ENCODE results near the gene FAM180A.

FAM180A gene

GRCh38 chr7:135771051-135771450 is 22.4 kb upstream of the FAM180A start:
- no peak for DNase-seq (ENCODE audit: low spot score)

GRCh38 chr7:135770139-135770710 is 21.6 kb upstream of the FAM180A start:
- no peak for DNase-seq (ENCODE audit: low spot score)

GRCh38 chr7:135769005-135769802 is 20.6 kb upstream of the FAM180A start:
- DNase-seq (ENCODE audit: low spot score) = no peak

GRCh38 chr7:135768467-135768866 is 19.9 kb upstream of the FAM180A start:
- DNase-seq (ENCODE audit: low spot score) = no peak

GRCh38 chr7:135768064-135768463 is 19.5 kb upstream of the FAM180A start:
- no peak for DNase-seq (ENCODE audit: low spot score)

GRCh38 chr7:135763261-135763660 is 14.6 kb upstream of the FAM180A start:
- DNase-seq (ENCODE audit: low spot score) = no peak

- DNase-seq (ENCODE audit: low spot score) = no peak
These were observed 13.3 kb upstream of the FAM180A start for GRCh38 chr7:135761751-135762488.

GRCh38 chr7:135759532-135759931 is 10.9 kb upstream of the FAM180A start:
- DNase-seq (ENCODE audit: low spot score) = no peak

GRCh38 chr7:135758531-135758932 is 9.9 kb upstream of the FAM180A start:
- no peak for DNase-seq (ENCODE audit: low spot score)

GRCh38 chr7:135757719-135758411 is 9.3 kb upstream of the FAM180A start:
- no peak for DNase-seq (ENCODE audit: low spot score)

- DNase-seq (ENCODE audit: low spot score) = no peak
These were observed 7.6 kb upstream of the FAM180A start for GRCh38 chr7:135756191-135756590.

GRCh38 chr7:135755351-135755753 is 6.7 kb upstream of the FAM180A start:
- no peak for DNase-seq (ENCODE audit: low spot score)

GRCh38 chr7:135753616-135754413 is 5.2 kb upstream of the FAM180A start:
- no peak for DNase-seq (ENCODE audit: low spot score)

- no peak for DNase-seq (ENCODE audit: low spot score)
These were observed 1.2 kb downstream of the FAM180A start for GRCh38 chr7:135747366-135747765.

GRCh38 chr7:135745703-135746312 is 2.8 kb downstream of the FAM180A start:
- DNase-seq (ENCODE audit: low spot score) = no peak

GRCh38 chr7:135744938-135745702 is 3.5 kb downstream of the FAM180A start:
- no peak for DNase-seq (ENCODE audit: low spot score)

- no peak for DNase-seq (ENCODE audit: low spot score)
These were observed 4.5 kb downstream of the FAM180A start for GRCh38 chr7:135743907-135744731.

- no peak for DNase-seq (ENCODE audit: low spot score)
These were observed 6.2 kb downstream of the FAM180A start for GRCh38 chr7:135742371-135742770.

GRCh38 chr7:135741905-135742304 is 6.7 kb downstream of the FAM180A start:
- DNase-seq (ENCODE audit: low spot score) = no peak

- DNase-seq (ENCODE audit: low spot score) = no peak
These were observed 7.7 kb downstream of the FAM180A start for GRCh38 chr7:135740889-135741288.
